Cardiac muscle cell (in vitro differentiated cells and primary cell): ENCODE data around the gene IRF9. TPM values are rescaled to one million over a fixed set of nuclear protein-coding genes. Genes with fewer than 3 reads are reported as not detected.

Experiments
- DNase-seq, 2 donors: peaks; one replicate each; pipeline versions ENCODE4 v3.0.0 to v3.0.0-alpha.2; 2010 to 2017; ENCODE audit warnings: low read depth in 1 of 2, low spot score in 1 of 2
- H3K27ac ChIP-seq: fragments of 200-600 bp; sonication (generic); 2 replicates; pipeline ENCODE4 v1.5.1; 2016
- H3K27me3 ChIP-seq: fragments of 200-600 bp; sonication (generic); 2 replicates; pipeline ENCODE4 v1.6.0; 2016; ENCODE audit warnings: control low read depth
- H3K36me3 ChIP-seq: fragments of 200-600 bp; sonication (generic); 2 replicates; pipeline ENCODE4 v1.5.1; 2016; ENCODE audit warnings: control low read depth
- H3K4me1 ChIP-seq: fragments of 200-600 bp; sonication (generic); 2 replicates; pipeline ENCODE4 v1.8.1; 2017; ENCODE audit warnings: low read depth, mild to moderate bottlenecking, mixed run types
- H3K4me3 ChIP-seq: fragments of 200-600 bp; sonication (generic); 2 replicates; pipeline ENCODE4 v1.5.1; 2016; ENCODE audit warnings: mild to moderate bottlenecking
- H3K9me3 ChIP-seq: fragments of 200-600 bp; sonication (generic); 2 replicates; pipeline ENCODE4 v1.5.1; 2017; ENCODE audit warnings: low read depth, mild to moderate bottlenecking, control low read depth
- polyA plus RNA-seq: library from polyadenylated mRNA; unstranded; fragments of >200 nt; fragmentation: Nextera tagmentation; extraction: Ambion mirVana; gene quantifications from 2 replicates; pipeline ENCODE4 v1.2.1, GENCODE V29; 2016
- total RNA-seq: library from RNA; depleted of rRNA; stranded (reverse); fragments of >200 nt; gene quantifications from 2 replicates; pipeline ENCODE4 v1.2.3, GENCODE V29; 2016
- TF ChIP-seq, protein P1 (sequence below): IDR thresholded peaks from 2 replicates; pipeline ENCODE4 v1.5.1; 2012; ENCODE audit warnings: low read depth, mild to moderate bottlenecking, low read length

Gene IRF9
- total and polyA plus RNA-seq, 2 experiments from 2014 or later, result 29.1 to 35.4 TPM

DNA sequence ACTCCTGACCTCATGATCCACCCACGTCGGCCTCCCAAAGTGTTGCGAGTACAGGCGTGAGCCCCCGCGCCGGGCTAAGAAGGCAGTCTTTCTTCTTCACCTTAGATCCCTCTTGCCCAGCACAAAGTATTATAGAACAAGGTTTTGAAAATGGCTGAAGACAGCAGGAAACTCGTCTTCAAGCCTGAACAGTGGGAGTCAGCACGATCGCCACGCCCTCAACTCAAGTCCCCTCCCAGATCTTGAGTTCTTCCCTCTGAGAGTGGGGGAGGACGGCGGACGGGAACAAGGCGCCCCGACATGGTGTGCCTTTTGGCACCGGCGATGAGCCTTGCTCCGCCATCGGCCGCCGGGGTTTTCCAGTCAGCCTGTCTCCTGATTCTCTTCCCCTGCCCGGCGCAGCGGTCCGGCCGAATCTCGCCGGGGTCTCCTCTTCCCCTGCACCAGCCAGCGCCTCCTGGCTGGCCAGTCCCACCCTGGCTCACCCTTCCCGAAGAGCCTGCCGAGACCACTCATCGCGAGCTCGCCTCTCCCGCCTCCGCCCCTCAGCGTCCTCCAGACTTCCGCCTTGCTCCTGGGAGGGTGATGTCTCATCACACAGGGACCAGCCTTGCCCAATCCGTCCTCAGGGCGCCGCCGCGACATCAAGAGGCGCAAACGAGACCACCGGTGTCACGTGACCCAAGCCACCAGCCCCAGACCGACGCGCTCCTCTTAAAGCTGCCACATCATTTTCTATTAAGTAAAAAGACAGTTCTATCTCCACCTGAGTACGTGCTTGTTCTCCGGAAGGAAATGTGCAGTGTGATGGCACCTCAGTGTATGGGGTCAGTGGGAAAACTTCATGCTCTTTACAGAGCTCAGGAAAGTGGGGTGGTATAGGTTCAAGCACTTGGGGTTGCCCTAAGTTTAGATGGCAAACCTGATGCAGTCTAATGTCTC is 52.1 kb downstream of the IRF9 start, which contains the start of gene CHMP4A:
Gene CHMP4A (minus strand): TSS at position 565 of the 942 bp plus-strand sequence. CDS start 49 bp downstream, at position 516.
- Histone ChIP-seq H3K27ac (peak within 1 kb of the TSS; percentile 91), H3K4me3 (peak within 1 kb of the TSS; percentile 65), H3K36me3 (peaks cover 8% of the 10 kb centered on the region), H3K9me3 (no peaks in the 10 kb centered on the region), H3K4me1 (no peaks in the 10 kb centered on the region), H3K27me3 (no peaks in the 10 kb centered on the region)
- DNase-seq, result peak; percentile 99
- TF ChIP-seq, protein P1, sequence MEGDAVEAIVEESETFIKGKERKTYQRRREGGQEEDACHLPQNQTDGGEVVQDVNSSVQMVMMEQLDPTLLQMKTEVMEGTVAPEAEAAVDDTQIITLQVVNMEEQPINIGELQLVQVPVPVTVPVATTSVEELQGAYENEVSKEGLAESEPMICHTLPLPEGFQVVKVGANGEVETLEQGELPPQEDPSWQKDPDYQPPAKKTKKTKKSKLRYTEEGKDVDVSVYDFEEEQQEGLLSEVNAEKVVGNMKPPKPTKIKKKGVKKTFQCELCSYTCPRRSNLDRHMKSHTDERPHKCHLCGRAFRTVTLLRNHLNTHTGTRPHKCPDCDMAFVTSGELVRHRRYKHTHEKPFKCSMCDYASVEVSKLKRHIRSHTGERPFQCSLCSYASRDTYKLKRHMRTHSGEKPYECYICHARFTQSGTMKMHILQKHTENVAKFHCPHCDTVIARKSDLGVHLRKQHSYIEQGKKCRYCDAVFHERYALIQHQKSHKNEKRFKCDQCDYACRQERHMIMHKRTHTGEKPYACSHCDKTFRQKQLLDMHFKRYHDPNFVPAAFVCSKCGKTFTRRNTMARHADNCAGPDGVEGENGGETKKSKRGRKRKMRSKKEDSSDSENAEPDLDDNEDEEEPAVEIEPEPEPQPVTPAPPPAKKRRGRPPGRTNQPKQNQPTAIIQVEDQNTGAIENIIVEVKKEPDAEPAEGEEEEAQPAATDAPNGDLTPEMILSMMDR, result peak; percentile 19

DNA sequence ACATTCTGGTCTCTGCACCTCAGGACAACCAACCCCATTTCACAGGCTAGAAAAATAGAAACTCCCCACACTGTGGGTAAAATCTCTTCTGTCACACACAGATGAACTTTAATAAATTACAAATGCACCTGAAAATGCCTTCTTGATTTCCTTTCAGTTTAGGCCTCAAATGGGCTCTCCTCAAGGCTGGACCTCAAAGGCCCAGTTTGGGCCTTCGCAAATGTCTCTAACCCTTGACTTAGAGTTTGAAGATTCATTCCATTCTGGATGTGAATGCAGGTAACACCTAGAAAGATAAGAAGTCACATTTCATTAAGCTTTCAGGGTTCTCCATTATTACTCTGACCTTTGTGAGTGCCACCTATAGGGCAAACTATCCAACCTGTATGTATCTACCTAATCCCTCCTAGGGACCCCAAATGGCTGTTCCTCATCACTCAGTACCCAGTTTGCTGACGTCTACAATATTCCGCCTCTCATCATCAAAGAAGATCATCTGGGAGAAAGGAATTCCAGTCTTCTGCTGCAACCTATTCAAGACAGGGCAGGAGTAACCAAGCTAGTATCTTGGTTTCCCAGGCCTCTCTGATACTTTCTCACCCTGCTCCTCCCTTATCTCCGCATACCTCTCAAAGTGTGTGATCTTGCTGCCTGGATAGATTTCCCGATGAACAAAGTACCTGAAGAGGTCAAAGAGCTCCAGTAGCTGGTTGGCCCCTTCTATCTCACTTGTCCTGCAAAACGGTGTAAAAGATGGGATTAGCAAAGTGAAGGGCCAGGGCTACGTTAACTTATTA is 53.0 kb downstream of the IRF9 start:
- no peaks in the 10 kb centered on the region for H3K9me3 ChIP-seq
- no peak for DNase-seq
- H3K4me1 ChIP-seq, result no peaks in the 10 kb centered on the region
- peaks cover 8% of the 10 kb centered on the region for H3K36me3 ChIP-seq
- H3K4me3 ChIP-seq, result no peak overlapping the region
- TF ChIP-seq, protein P1, result no peak
- no peaks in the 10 kb centered on the region for H3K27me3 ChIP-seq
- peak overlapping the region; percentile 76 for H3K27ac ChIP-seq

DNA sequence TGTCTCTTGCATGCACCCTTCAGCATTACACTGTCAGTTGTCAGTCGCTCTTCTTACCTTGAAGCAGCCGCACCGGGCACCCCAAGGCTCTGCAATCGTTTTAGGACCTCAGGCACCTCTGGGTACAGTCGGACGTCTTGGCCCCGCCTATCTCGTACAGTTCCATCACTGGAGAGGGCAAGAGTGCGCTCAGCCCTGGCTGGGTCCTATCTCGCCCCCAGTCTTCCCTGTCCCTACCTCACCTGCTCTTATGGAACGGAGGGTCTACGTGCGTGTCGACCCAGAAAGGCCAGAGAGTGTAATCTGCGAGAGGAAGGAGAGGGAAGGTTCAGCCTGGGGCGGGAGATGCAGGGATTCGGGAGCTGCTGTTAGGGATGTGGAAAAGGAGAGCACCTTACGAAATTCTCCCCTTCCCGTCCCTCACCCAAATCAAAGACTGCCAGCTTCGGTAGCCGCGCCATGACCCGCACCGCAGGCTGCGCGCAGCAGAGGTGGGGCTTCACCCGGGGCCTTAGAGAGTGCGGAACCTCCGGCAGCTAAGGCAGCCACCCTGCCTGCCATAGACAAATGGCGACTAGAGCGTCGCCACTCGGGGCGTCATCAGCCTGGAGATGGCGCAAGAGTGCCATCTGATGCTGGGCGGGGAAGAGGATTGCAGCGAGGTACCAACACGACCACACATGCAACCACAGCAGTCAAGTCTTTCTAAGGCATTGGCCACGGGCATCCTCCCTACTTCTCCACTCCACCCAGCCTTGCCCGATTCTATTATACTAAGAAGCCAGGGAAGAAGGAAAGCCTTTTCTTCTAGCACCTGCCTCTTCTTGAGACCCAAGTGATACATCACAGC is 54.7 kb downstream of the IRF9 start, which contains the start of gene MDP1:
Gene MDP1 (minus strand): TSS at position 572 of the 850 bp plus-strand sequence. CDS start 111 bp downstream, at position 461.
- H3K27me3 ChIP-seq, result no peaks in the 10 kb centered on the region
- no peaks in the 10 kb centered on the region for H3K9me3 ChIP-seq
- H3K4me1 ChIP-seq, result no peaks in the 10 kb centered on the region
- H3K36me3 ChIP-seq, result peaks cover under 1% of the 10 kb centered on the region
- TF ChIP-seq, protein P1, result peak; percentile 57
- peak within 1 kb of the TSS; percentile 84 for H3K4me3 ChIP-seq
- peak; percentile 88 to 89 for DNase-seq
- H3K27ac ChIP-seq, result peak within 1 kb of the TSS; percentile 75

Other genes with a start within 250 kb of the IRF9 start
Only the 30 nearest of the 32 such genes appear.
- 13.7 and 17.0 TPM in 2 replicates for gene DHRS4L2, start 172.3 kb upstream of the IRF9 start, total RNA-seq
- 23.7 and 33.1 TPM in 2 replicates for gene DHRS4L2, start 172.3 kb upstream of the IRF9 start, polyA plus RNA-seq
- 0.06 and 0.85 TPM in 2 replicates for gene CARMIL3, start 109.3 kb upstream of the IRF9 start, total RNA-seq
- gene CARMIL3, start 109.3 kb upstream of the IRF9 start, polyA plus RNA-seq, result 0.05 and 0.22 TPM in 2 replicates
- gene CPNE6, start 89.7 kb upstream of the IRF9 start, total RNA-seq, result 0.12 TPM in 1 of 2 replicates, not detected in the other
- gene CPNE6, start 89.7 kb upstream of the IRF9 start, polyA plus RNA-seq, result 0.43 and 0.96 TPM in 2 replicates
- 11.2 and 18.9 TPM in 2 replicates for gene PCK2, start 67.0 kb upstream of the IRF9 start, total RNA-seq
- 12.2 and 20.0 TPM in 2 replicates for gene PCK2, start 67.0 kb upstream of the IRF9 start, polyA plus RNA-seq
- 152 and 317 TPM in 2 replicates for gene DCAF11, start 46.5 kb upstream of the IRF9 start, total RNA-seq
- gene DCAF11, start 46.5 kb upstream of the IRF9 start, polyA plus RNA-seq, result 110 and 165 TPM in 2 replicates
- 4.2 and 6.7 TPM in 2 replicates for gene NRL, start 46.3 kb upstream of the IRF9 start, total RNA-seq
- 4.8 and 5.1 TPM in 2 replicates for gene NRL, start 46.3 kb upstream of the IRF9 start, polyA plus RNA-seq
- gene FITM1, start 30.6 kb upstream of the IRF9 start, total RNA-seq, result 124 and 136 TPM in 2 replicates
- gene FITM1, start 30.6 kb upstream of the IRF9 start, polyA plus RNA-seq, result 181 and 209 TPM in 2 replicates
- gene PSME1, start 25.1 kb upstream of the IRF9 start, total RNA-seq, result 211 and 238 TPM in 2 replicates
- gene PSME1, start 25.1 kb upstream of the IRF9 start, polyA plus RNA-seq, result 383 and 492 TPM in 2 replicates
- 54.6 and 69.3 TPM in 2 replicates for gene EMC9, start 19.7 kb upstream of the IRF9 start, total RNA-seq
- gene EMC9, start 19.7 kb upstream of the IRF9 start, polyA plus RNA-seq, result 82.3 and 114 TPM in 2 replicates
- gene PSME2, start 14.7 kb upstream of the IRF9 start, total RNA-seq, result 92.3 and 97.6 TPM in 2 replicates
- 311 and 331 TPM in 2 replicates for gene PSME2, start 14.7 kb upstream of the IRF9 start, polyA plus RNA-seq
- 81.0 and 134 TPM in 2 replicates for gene RNF31, start 13.8 kb upstream of the IRF9 start, total RNA-seq
- 42.1 and 44.9 TPM in 2 replicates for gene RNF31, start 13.8 kb upstream of the IRF9 start, polyA plus RNA-seq
- gene REC8, start 10.8 kb downstream of the IRF9 start, total RNA-seq, result 20.3 and 23.5 TPM in 2 replicates
- gene REC8, start 10.8 kb downstream of the IRF9 start, polyA plus RNA-seq, result 38.8 and 39.0 TPM in 2 replicates
- 32.0 and 40.7 TPM in 2 replicates for gene IPO4, start 27.6 kb downstream of the IRF9 start, total RNA-seq
- gene IPO4, start 27.6 kb downstream of the IRF9 start, polyA plus RNA-seq, result 26.4 and 34.5 TPM in 2 replicates
- gene TM9SF1, start 34.2 kb downstream of the IRF9 start, total RNA-seq, result 40.2 and 50.3 TPM in 2 replicates
- 55.2 and 65.3 TPM in 2 replicates for gene TM9SF1, start 34.2 kb downstream of the IRF9 start, polyA plus RNA-seq
- not detected in 2 replicates for gene TSSK4, start 44.4 kb downstream of the IRF9 start, total RNA-seq
- gene TSSK4, start 44.4 kb downstream of the IRF9 start, polyA plus RNA-seq, result 2.3 and 3.3 TPM in 2 replicates
- 26.4 and 31.0 TPM in 2 replicates for gene CHMP4A, start 52.2 kb downstream of the IRF9 start, total RNA-seq
- gene CHMP4A, start 52.2 kb downstream of the IRF9 start, polyA plus RNA-seq, result 51.1 and 56.1 TPM in 2 replicates
- gene MDP1, start 54.8 kb downstream of the IRF9 start, total RNA-seq, result 39.3 and 59.8 TPM in 2 replicates
- gene MDP1, start 54.8 kb downstream of the IRF9 start, polyA plus RNA-seq, result 70.5 and 73.4 TPM in 2 replicates
- gene NEDD8, start 71.1 kb downstream of the IRF9 start, total RNA-seq, result 262 and 264 TPM in 2 replicates
- gene NEDD8, start 71.1 kb downstream of the IRF9 start, polyA plus RNA-seq, result 429 and 492 TPM in 2 replicates
- 59.5 and 66.3 TPM in 2 replicates for gene GMPR2, start 71.7 kb downstream of the IRF9 start, total RNA-seq
- 57.6 and 66.8 TPM in 2 replicates for gene GMPR2, start 71.7 kb downstream of the IRF9 start, polyA plus RNA-seq
- 32.3 and 40.8 TPM in 2 replicates for gene TINF2, start 81.4 kb downstream of the IRF9 start, total RNA-seq
- 49.9 and 50.6 TPM in 2 replicates for gene TINF2, start 81.4 kb downstream of the IRF9 start, polyA plus RNA-seq
- gene TGM1, start 101.9 kb downstream of the IRF9 start, total RNA-seq, result 0.35 and 1.7 TPM in 2 replicates
- gene TGM1, start 101.9 kb downstream of the IRF9 start, polyA plus RNA-seq, result 0.65 TPM in 1 of 2 replicates, not detected in the other
- gene RABGGTA, start 110.3 kb downstream of the IRF9 start, total RNA-seq, result 39.6 and 43.5 TPM in 2 replicates
- gene RABGGTA, start 110.3 kb downstream of the IRF9 start, polyA plus RNA-seq, result 43.7 and 45.2 TPM in 2 replicates
- gene DHRS1, start 138.5 kb downstream of the IRF9 start, total RNA-seq, result 43.2 and 54.3 TPM in 2 replicates
- gene DHRS1, start 138.5 kb downstream of the IRF9 start, polyA plus RNA-seq, result 53.5 and 58.1 TPM in 2 replicates
- gene NOP9, start 138.6 kb downstream of the IRF9 start, total RNA-seq, result 13.5 and 15.7 TPM in 2 replicates
- gene NOP9, start 138.6 kb downstream of the IRF9 start, polyA plus RNA-seq, result 2.7 and 4.3 TPM in 2 replicates
- not detected in 2 replicates for gene CIDEB, start 146.7 kb downstream of the IRF9 start, total RNA-seq
- not detected in 2 replicates for gene CIDEB, start 146.7 kb downstream of the IRF9 start, polyA plus RNA-seq
- 7.6 and 15.1 TPM in 2 replicates for gene LTB4R2, start 148.9 kb downstream of the IRF9 start, total RNA-seq
- gene LTB4R2, start 148.9 kb downstream of the IRF9 start, polyA plus RNA-seq, result 0.17 and 1.8 TPM in 2 replicates
- 8.5 and 8.8 TPM in 2 replicates for gene LTB4R, start 150.2 kb downstream of the IRF9 start, total RNA-seq
- 2.0 and 2.7 TPM in 2 replicates for gene LTB4R, start 150.2 kb downstream of the IRF9 start, polyA plus RNA-seq
- 0.35 and 1.5 TPM in 2 replicates for gene ADCY4, start 173.8 kb downstream of the IRF9 start, total RNA-seq
- gene ADCY4, start 173.8 kb downstream of the IRF9 start, polyA plus RNA-seq, result 1.2 TPM in 1 of 2 replicates, not detected in the other
- 0.24 TPM in 1 of 2 replicates, not detected in the other for gene RIPK3, start 178.7 kb downstream of the IRF9 start, total RNA-seq
- gene RIPK3, start 178.7 kb downstream of the IRF9 start, polyA plus RNA-seq, result 0.81 TPM in 1 of 2 replicates, not detected in the other
- 56.8 and 117 TPM in 2 replicates for gene NFATC4, start 206.9 kb downstream of the IRF9 start, total RNA-seq
- gene NFATC4, start 206.9 kb downstream of the IRF9 start, polyA plus RNA-seq, result 83.2 and 120 TPM in 2 replicates